UCSD-AML1 (cell line): Measurements from ENCODE around the gene WFDC5.
"Not testable (repeated sequence)": the region's sequence is repeated elsewhere in the genome, so short reads cannot be mapped to it uniquely, and the experiment has no call there.

ENCODE experiments used
- DNase-seq: peaks from one replicate; lab custom pipeline; 2025; ENCODE audit not compliant: unreplicated experiment; lab: John Stamatoyannopoulos, UW

Gene WFDC5

DNA sequence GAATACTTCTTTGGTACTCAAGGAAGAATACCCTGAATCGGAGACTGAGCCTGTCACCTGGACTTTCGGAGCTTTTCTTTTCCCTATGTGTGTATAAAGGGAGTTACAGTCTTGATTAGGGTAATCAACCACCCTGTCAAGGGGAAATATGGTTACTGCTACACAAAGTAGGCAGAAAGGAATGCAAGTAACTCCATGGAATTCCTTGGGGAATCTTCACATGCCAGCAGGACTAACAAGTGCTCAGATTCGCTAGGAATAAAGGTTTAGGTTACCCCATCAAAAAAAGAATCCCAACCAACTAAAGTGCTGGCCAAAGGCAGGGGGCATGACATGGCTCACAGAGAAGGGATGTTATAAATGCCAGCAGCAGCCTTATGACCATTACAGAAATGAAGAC is 24.5 kb downstream of the WFDC5 start:
- DNase-seq: no peak

DNA sequence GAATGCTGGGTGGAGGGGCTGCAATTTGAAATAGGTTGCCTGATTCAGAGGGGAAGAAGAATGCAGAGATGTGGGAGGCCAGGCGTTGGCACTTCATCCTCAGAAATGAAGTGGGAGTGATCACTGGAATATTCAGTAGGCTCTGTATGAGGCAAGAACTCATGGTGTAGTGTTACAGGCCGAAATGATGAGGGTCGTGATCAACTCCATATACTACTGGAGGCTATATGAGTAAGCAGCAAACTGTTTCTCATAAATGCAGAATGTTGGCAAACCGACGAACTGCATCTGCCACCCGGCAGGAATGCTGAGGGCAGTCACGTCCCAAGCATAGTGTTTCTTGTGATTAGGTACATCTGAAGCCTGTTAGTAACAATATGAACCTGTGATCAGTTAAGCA is 26.7 kb downstream of the WFDC5 start:
- DNase-seq: no peak

DNA sequence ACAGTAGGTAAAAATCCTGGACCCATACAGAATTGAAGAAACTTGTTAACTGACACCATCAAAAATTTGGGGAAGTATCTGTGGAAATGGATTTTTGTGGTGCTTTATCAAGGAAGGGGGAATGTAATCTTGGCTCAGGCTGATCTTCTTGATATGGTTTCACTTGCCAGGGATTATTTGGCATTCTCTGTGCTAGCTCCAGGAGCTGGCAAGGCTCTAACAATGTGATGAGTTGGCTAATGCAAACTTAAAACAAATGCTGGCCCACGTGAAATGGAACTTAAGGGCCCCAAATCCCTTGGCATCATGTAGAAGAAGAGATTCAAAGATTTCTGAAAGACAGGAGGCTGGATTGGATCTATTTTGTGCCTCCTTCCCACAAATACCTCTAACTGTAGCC is 27.2 kb downstream of the WFDC5 start:
- no peak for DNase-seq

DNA sequence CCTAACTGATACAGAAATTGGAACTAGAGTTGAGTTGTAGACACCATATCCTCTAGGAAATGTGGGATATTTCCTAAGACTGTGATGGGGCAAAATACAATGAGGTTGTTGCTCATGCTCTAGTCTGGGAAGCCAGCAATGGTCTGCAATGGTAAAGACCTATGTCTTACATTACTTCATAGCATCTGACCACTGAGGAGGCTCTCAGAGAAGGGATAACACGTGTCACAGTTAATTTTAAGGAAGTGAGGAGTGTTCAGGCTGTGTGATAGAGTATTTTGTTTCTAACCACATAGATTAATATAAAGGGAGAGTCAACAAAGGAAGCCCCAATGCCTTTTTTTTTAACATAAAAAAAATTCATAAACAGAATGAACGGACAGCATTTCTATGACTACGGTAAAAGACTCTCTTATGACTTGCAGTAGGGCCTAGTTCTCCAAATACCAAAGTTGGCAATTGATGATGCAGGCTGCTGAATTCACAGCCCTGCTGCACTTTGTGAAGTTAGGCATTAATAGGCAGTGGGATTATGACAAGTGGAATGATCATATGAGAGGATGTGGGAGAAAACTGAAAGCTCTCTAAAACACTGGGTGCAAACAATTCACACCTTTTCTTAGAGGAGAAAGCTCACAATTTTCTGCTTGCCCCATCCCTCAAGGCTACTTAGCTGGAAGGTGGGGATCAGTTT is 27.7 kb downstream of the WFDC5 start:
- DNase-seq: no peak

DNA sequence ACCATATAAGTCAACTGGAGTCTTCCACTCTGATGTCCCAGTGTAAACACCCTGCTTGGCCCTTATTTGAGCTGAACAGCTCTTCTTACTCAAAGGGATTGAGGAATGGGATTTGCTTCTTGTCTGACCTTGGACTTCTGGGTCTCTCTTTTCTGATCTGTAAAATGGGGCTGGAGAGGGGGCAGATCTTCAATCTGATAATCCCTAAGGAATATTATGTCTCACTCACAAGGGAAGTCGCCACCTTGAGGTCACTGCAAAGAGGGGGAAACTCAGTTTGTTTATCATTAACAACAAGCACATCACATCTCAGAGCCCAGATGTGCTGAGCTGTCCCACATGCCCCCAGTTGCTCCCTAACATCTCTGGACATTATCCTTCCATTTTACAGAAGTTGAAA is 29.1 kb downstream of the WFDC5 start:
- no peak for DNase-seq

DNA sequence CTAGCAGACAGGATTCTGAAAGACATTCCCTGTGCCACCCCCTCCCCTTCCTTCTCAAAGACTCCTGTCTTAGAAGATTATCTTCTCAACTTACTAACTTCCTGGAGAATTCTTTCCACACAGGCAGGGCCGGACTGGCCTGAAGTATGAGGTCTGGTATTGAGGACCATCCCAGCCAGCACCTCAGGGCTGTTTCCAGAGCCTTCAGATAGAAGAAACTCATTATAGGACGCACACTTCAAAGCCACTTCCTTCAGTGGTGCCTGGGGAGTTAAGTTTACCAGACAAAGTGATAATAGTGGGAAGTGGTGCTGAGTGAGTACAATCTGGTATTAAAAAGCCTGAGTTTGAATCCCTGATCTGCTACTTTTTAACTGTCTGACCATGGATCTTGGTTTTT is 29.7 kb downstream of the WFDC5 start:
- no peak for DNase-seq

DNA sequence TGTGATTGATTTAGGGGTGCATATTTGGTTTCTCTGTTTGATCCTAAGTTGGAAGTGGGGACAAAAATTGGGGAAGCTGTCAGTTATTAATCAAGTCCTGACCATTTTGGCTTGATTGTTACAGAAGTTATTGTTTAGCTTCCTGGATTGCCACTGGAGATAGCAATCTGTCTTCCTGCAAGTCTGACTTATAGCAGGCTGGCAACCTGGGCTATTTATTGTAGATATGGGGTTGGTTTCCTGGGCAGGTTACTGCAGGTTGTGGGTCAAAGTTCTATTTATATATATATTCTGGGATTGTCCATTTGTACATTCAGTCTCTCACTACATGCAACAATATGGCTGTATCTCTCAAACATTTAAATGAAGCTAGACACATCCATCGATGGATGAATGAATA is 31.8 kb downstream of the WFDC5 start:
- DNase-seq: no peak

DNA sequence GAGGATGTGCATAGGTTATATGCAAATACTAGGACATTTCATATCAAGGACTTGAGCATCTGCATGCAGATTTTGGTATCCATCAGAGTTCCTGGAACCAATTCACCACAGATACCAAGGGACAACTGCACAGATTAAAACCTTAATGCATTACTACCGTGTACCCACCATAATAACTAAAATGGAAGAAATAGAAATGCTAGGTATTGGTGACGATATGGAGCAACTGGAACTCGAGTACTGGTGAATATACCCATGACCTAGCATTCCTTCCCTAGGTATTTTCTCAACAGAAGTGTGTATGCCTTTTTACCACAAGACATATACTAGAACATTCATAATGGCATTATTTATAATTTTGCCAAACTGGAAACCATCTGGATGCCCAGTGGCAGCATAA is 32.5 kb downstream of the WFDC5 start:
- DNase-seq: no peak

DNA sequence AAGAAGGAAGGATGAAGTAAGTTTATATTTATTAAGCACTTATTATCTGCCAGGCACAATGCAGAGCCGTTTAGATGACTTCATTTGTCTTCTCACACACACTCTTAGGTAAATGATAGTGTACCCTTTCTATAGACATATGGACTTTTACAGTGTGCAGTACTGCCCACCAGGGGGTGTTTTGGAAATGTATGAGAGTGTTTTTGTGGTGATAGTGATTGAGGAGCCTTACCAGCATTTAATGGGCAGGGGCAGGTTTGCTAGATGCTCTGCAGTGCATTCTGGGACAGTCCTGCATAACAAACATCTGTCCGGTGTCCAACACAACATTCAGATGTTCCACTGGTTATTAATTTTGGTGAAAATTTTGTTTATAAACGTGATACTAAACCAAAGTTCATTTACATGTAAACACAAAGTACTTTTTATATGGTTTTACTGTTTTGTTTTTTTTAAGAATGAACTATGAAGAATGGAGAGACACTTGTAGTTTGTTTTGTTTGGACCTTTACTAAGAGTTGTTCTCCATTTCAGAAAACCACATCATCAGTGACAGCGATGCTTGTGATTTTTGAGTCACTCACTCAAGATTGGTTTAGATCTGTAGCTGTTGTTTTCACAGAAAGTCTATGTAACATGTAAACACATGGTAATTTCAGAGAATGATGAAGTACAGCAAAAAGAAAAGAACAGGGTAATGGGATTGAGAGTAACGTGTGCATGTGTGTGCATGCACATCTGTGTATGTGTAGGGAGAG is 33.9 kb downstream of the WFDC5 start:
- no peak for DNase-seq

DNA sequence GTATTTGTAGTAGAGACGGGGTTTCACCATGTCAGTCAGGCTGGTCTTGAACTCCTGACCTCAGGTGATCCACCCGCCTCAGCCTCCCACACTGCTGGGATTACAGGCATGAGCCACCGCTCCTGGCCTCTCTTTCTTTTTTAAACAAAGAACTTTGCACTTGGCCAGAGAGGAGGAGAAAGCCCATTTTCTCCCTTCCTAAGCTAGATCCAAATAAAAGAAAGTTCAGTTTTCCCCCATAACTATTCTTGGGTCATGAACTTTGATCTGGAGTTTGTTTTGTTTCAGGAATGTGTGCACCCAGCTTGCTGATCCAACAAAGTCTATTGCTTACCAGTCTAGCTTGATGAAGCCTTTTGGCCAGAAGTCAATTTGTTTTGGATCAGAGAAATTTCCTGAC is 37.4 kb downstream of the WFDC5 start:
- no peak for DNase-seq

DNA sequence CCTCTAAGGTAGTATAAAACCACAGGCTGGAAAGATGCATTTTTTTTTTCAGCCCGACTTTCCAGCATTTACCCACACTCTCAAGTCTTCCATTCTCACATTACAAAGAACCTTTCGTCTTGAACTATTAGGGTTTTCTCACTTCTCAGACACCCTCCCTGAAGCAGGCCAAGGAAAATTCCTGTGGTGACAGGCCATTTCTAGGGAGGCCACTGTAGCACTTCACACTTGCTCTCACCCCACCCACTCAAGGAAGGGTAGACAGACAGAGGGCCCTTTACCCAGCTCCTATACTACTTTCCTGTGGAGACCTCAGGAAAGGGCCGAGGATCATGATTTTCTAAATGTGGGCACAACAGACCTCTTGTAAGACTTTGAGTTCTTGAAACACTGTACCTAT is 41.8 kb downstream of the WFDC5 start:
- DNase-seq: no peak

DNA sequence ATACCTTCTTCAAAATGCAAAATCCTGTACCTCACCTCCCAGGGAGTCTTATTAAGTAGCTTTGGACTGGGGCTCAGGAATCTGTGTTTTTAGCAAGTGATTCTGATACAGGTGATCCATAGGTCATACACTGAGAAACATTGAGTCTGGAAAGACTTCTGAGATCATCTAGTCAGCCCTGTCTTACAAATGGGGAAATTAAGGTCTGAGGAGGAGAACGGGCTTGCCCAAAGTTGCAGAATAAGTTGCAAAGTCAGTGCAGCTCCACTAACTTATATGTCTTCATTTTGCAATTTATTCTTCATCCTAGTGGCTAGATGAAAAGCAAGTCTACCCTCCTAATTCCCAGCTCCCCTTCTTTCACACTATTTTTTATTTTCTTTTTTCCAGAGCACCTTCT is 42.9 kb downstream of the WFDC5 start:
- DNase-seq: no peak

DNA sequence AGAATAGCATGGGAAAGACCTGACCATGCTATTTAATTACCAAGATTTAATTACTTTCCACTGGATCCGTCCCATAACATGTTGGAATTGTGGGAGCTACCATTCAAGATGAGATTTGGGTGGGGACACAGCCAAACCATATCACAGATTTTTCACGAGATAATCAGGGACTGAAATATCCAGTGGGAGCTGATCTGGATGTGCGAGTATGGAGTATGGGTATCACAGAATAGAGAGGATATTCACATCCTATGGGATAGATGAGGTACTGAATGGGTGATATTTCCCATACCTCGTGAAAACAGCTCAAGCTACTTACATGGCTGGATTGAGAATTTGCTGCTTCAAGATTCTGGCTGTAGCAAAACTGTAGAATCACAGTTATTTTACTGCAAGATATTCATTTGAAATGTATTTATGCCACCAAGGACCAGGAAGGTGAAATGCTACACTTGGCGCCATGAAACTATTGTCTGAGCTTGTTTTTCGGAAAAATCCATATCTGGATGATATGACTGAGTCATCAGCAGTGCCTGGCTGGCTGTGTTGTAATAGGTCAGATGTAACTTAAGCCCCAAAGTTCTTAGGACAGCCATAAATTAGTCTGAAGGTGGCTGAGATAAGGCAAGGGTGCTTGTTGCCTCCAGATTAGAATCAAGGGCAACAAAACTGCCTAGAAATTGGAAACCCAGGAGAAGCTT is 43.9 kb downstream of the WFDC5 start:
- DNase-seq: no peak

DNA sequence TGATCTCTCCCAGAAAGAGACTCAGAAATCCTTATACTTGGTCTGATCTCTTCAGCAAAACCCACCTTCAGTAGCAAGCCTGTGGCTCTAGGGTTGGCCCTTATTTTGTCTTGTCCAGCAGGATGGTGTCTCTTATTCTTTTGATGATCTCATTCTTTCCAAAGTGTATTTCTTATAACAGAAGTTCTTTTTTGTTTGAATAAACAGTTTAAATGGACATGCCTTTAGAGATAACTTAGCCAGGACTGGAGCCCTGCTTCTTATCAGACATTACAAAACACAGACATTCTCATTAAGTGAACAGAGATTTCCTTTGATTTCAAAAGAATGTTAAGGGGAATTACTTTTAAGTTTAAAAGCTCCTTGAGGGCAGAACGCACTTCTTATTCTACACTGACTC is 45.7 kb downstream of the WFDC5 start:
- DNase-seq: no peak

DNA sequence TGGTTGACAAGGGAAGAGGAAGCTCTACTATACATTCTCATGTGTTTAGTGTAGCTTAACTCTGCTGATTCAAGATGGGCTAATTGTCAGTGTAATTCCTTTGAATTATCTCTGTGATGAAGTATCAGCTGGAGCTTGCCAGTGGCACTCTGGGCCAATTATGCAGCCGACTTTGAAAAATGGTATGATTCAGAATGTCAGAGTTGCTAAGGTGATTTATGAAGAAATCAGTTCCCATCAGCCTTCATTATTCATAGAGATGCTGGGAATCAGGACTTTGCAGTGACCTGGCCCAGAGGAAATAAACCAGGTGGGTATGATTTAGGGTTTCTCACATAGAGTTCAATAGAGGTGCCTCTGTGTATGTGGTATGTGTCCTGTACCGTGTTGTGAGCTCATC is 47.4 kb downstream of the WFDC5 start:
- DNase-seq: no peak

DNA sequence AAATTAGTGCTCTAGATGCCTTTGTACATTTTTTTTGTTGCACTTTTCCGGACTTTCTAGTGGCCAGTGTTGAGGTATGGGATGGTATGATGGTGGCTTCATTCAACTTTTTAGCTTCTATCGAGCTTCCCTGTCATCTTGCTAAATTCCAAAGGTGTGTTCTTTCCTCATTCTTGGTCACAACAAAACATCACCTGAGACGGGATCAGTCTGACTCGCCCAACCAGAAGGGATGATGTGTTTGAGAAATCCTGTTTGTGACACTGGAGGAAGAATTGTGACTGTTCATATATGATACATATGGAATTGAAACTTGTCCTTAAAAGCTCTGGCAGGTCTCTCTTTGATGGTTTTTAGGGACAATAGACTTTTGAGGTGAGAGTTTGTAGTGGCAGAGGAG is 47.9 kb downstream of the WFDC5 start:
- DNase-seq: no peak

DNA sequence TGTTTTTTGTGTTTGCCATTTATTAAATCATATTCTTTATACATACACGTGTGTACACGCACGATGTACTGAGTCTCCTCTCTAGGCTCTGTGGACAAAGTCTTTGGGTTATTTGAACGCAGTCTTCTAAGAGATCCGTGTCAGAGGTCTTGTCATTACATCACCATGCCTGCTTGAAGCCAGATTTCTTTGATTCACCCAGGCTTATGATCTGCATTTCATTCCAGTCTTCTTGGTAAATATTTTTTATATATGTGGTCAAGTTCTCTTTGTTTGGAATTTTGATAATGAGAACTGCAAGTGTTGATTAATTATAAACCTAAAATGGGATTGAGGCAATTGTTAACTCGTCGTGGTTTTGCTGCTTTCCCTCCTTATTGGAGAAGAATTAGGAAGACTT is 48.6 kb downstream of the WFDC5 start:
- no peak for DNase-seq

DNA sequence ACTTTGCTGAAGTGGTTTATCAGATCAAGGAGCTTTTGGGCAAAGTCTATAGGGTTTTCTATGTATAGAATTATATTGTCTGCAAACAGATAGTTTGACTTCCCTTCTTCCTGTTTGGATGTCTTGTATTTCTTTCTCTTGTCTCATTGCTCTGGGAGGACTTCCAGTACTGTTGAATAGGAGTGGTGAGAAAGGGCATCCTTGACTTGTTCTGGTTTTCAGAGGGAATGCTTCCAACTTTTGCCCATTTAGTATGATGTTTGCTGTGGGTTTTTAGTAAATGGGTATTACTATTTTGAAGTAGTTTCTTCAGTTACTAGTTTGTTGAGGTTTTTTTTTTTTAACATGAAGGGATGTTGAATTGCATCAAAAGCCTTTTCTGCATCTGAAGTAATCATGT is 50.2 kb downstream of the WFDC5 start:
- no peak for DNase-seq

DNA sequence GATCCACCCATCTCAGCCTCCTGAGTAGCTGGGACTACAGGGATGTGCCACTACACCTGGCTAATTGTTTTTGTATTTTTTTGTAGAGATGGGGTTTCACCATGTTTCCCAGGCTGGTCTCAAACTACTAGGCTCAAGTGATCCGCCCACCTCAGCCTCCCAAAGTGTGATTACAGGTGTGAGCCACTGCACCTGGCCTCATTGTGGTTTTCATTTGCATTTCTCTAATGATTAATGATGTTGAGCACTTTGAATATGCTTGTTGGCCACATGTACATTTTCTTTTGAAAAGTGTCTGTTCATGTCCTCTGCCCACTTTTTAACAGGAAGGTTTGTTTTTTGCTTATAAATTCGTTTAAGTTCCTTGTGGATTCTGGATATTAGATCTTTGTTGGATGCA is 51.9 kb downstream of the WFDC5 start:
- DNase-seq: not testable (repeated sequence)

DNA sequence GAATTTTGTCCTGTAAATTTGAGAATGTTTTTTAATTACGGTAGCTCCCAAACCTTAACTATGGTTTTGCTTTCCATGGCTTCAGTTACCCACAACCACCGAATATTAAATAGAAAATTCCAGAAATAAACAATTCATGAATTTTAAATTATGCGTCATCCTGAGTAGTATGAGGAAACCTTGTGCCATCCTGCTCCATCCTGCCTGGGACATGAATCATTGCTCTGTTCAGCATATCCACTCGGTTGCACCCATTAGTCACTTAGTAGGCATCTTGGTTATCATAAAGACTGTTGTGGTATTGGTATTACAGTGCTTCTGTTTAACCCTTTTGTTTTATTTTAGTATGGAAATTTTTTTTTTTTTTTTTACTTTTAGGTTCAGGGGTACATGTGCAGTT is 53.7 kb downstream of the WFDC5 start:
- no peak for DNase-seq

DNA sequence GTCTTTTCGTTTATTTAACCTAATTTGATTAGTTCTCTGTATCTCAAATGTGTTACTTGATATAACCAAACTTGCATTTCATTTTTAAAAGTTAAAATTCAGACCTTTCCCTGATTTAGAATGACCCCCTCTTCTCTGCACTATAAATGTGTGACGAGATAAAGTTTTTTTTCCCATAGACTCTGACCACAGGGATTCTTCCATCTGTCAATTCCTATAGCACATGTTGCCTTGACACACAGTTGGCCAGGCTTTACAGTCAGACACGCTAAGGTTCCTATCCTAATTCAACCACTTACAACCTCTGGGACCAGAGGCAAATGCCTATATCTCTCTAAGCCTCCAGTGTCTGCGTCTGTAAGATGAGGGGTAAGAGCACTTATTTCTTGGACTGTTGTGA is 54.7 kb downstream of the WFDC5 start:
- DNase-seq: no peak
